GM23338 (cell line): Measurements from ENCODE around the gene C16orf95.

Experiments
- CTCF ChIP-seq, 2 experiments: fragments of 200-600 bp in 1 of 2; sonication (generic) in 1 of 2; conservative IDR thresholded peaks; 2 replicates each; pipeline versions ENCODE4 v1.5.1 to v1.6.1; 2016 to 2017; ENCODE audit warnings: antibody characterized with exemption in 2 of 2, low read depth in 2 of 2, mild to moderate bottlenecking in 2 of 2, moderate library complexity in 1 of 2
- EZH2phosphoT487 ChIP-seq: fragments of 200-600 bp; sonication (generic); IDR thresholded peaks from one replicate; pipeline ENCODE4 v1.8.1; 2018; ENCODE audit warnings: antibody characterized with exemption; ENCODE audit not compliant: unreplicated experiment

GRCh38 chr16:87303431-87303930 lies 13.7 kb downstream of the C16orf95 start:
- TF ChIP-seq CTCF (conservative IDR thresholded peaks at IDR 0.05; ENCODE audit: low read depth in 2 of 2) = no peak
- TF ChIP-seq EZH2phosphoT487 = no peak
